ELF-1 (cell line): ENCODE results near the gene EXTL1.
A peak's percentile ranks its signal among the peaks of the same experiment; 100 is the strongest.

Source experiments
- DNase-seq: peaks from one replicate; pipeline ENCODE4 v3.0.0-alpha.2; 2016; ENCODE audit warnings: low read depth, low spot score

EXTL1 gene

DNA sequence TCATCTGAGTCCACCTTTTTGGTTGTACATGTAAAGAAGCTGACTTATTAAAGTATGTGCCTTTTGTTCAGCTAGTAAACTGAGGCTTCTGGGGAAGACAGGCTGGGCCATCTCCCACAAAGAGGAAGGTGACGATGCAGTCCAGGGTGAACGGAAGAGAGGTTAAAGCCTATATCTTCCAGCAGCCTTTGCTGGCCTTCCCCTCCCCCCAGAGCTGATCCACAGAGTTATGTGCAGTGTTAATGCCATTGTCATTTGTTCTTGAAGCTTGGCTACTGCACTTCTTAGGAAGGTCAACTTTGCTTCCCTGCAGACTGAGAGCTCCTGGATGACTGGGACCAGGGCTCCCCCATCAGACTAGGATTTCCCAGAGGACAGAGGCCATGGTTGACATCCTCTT lies 22.2 kb downstream of the EXTL1 start:
- DNase-seq, result no peak

DNA sequence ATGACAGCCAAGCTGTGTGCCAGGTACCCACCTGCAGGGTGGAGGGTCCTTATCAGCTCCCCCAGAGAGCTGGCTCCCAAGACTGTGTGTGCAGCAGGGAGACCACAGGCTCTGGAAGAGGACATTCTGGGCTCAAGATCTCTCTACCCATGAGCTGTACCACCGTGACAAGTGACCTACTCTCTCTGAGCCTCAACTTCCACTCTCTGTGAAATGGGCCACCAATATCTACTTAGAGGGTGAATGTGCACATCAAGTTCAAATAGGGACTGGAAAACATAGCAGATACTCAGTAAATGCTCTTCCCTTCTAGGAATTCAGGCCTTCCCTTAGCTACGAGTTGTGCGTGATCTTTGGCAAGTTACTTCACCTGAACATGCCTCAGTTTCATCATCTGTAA lies 22.8 kb downstream of the EXTL1 start:
- no peak for DNase-seq

DNA sequence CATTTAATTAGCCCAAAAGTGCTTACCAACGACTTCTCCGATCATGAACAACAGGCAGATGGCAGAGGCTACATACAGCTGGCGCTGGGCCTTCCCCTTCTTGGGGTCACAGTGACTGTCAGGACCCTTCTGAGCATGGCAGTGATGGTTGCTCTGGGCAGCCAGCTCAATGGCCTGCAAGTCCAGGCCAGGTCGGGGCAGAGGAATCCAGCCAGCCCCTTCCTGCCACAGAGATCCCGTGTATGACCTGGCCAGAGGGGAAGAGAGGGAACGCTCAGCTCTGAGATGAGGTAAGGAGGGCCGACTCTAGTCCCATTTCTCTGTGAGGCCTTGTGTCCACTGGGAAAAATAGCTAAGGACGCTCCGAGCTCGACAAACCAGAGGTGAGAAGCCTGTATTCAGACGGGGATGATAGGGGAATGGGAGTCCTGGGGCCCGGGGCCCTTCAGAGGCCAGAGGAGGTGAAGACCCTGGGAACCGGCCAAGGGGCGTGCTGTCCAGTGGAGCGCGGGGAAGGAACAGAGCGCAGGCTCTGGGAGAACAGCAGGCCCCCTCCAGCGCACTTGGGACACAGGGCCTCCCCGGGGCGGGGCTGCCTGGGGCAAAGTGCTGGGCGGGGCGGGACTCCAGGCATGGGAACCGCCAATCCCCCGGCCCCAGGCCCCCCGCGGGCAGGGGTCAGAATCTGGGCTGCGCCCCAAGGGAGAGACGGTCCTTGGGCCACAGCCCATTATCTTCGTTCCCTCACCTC lies 23.6 kb downstream of the EXTL1 start:
- peak; percentile 57 for DNase-seq

DNA sequence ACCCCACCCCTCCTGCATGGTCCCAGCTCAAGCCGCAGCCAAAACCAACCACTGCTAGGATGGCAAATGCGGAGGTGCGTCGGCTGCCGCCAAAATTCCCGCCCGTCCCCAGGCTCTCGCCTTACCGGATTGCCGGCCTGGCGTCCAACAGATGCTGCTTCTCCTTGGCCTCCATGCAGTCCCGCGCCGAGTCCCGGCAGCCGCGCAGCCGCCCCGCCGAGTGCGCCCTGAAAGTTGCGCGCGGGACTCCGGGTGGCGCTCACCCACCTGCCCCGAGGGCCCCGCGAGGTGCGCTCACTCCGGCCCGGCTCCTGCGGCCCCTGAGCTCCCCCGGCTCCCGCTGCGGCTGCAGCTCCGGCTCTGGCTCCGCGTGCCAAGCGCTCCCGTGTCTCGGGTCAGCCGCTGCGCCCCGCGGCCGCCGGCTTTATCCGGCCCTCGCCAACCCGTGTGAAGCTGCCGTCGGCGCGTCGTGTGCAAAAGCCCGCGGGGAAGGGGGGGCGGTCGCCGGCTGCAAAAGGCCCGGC lies 24.2 kb downstream of the EXTL1 start, which contains the start of gene SLC30A2:
Gene SLC30A2, minus strand, starts transcription at position 397 of the 524 bp plus-strand sequence. Its CDS starts 222 bp downstream, at position 175.
- DNase-seq, result peak; percentile 71

DNA sequence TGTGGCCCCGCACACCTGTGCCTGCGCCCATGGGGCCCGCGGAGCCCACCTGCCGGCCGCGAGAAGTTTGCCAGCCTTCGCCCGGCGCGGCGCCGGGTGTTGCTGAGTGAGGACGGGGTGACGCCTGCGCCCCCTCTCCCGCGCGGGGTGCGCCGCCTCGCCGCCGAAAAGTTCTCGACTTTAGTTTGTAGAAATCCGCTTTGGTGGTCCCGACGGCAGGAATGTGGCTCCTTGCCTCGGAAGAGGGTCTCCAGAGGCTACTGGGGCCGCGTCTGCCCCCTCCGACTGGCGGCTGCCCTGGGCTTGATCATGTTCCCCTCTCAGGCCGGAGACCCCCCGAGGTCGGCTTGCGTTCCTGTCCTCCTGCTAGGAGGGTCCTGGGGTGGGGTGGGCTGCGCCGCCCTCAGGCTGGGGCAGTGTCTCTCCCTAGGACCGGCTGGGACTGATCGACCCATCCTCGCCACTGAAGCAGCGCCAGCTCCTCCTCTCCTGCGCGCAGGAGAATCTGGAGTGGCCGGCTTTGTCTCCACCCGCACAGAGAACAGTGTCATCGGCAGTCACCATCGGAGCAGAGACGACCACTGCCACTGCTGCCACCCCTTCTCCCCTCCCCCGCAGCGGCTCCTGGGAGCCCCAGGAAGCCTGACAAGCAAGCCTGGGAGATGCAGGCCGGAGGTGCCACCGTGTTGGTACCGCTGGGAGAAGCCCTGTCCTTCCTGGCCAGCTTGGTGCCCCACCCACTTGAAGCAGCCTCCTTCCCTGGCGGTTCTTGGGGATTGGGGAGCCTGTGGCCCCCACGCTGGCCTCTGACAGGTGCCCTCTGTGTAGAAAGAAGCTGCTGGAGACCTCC lies 24.9 kb downstream of the EXTL1 start:
- DNase-seq, result no peak

DNA sequence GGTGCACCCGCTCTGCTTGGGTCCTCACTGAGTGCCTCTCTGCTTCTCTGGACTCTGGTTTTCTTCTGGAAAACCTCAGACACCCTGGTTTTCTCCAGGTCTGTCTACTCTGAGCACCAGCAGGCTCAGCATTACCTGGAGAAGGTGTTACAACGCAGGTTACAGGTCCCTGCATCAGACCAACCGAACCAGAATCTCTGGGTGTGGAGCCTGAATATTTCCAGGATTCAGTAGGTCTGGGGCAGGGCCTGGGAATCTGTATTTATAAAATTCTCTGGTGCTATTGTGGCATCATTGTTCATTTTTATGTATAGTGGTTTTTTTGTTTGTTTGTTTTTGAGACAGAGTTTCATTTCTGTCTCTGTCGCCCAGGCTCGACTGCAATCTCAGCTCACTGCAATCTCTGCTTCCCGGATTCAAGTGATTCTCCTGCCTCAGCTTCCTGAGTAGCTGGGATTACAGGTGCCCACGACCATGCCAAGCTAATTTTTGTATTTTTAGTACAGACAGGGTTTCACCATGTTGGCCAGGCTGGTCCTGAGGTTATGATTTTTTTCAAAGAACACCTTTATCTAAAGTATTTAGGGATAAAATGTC lies 25.8 kb downstream of the EXTL1 start:
- DNase-seq, result no peak

DNA sequence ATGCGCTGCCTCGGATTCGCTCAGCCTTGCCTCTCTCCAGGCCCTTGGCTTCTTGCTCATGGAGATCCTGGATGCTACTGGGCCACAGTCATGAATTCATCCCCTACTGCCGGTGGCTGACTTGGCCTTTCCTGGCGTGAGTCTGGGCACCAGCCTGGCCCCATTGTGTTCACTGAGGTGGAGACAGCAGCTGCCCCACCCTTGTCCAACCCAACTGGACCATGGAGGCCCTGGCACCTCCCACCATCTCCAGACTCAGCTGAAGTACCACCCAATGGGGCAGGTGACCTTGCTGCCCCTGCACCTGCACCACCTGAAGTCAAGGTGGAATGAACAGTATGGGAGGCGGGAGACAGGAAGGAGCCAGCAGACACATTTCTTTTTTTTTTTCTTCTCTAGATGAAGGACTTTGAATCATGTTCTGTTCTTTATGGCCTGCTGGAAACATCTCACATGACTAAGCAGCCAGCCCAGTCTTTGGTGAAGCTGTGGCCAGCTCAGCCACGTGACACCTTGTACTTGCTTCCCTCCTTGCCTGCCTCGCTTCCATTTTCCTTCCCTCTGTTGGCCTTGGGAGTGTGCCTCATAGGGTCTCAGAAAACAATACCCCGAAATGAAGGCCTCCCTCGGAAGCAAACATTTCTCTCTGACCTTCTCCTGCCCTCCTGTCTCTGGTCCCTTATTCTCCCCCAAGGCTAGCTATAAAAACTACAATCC lies 28.1 kb downstream of the EXTL1 start:
- DNase-seq, result no peak

DNA sequence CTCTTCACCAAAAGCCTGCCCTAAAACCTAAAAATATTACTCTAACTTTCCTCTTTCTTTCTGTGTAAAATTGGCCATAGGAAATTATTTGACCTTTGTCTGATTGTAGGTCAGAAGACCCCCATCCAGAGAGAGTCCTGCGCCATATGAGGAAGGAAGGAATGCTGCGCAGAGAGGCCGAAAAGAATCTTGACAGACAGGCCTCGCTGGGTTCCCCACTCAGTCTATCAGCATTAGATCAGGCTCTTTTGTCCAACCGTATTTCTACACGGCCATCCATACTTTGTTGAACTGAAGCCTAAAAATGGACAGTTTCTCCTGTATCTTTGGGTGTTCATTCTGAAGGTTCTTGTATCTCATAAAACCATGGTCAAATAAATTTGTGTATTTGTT lies 28.7 kb downstream of the EXTL1 start:
- DNase-seq, result peak; percentile 28

DNA sequence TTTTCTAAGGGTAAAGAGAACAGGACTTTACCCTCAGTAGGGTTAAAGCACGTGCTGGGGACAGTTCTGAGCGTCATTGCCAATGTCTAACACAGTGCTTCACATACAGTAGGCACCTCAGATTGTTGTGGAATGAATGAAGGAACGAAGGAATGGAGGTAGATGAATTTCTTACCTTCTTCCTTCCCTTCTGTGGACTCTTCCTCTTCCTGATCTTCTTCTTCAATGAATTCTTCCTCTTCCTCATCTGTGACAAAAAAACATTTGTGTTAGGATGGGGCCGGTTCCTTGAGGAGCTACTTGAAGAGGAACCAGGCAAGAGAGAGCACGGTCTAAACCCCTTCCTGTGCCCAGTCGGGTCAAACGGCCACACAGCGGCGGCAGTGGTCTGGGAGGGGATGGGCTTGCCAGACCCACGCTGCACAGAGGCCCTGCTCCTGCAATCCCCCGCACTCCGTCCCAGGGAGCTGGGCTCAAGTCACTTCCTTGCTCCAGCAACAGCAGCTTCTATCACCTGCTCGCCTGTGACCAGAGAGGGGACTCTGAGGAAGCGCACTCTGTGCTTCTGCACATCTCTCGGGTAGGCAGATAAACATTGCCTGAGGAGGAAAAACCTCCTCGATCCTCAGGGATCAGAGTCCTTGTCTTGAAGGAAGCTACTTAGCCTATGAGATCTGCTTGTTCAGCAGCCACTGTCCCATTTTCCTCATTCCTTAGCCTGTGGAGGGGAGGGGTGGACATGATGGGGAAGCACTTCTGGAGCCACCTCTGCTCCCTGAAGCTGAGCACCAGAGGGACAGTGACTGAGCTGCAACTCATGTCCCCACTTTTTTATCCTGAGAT lies 32.4 kb downstream of the EXTL1 start:
- DNase-seq, result peak; percentile 64

DNA sequence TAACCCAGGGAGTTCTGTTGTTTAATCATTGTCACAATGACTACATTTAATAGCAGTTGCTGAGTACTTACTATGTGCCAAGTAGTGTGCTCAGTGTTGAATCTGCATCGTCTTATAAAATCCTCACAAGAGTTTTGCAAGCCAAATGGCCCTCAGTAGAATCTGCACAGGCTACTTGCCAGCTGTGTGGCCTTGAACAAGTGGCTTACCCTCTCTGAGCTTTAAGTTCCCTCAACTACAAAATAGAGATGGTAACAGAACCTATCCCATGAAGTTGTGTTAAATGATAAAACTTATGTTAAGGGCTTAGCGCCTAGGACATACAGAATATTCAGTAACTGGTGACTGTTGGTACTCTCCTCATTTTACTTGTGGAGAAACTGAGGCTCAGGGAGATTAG lies 33.5 kb downstream of the EXTL1 start:
- no peak for DNase-seq

DNA sequence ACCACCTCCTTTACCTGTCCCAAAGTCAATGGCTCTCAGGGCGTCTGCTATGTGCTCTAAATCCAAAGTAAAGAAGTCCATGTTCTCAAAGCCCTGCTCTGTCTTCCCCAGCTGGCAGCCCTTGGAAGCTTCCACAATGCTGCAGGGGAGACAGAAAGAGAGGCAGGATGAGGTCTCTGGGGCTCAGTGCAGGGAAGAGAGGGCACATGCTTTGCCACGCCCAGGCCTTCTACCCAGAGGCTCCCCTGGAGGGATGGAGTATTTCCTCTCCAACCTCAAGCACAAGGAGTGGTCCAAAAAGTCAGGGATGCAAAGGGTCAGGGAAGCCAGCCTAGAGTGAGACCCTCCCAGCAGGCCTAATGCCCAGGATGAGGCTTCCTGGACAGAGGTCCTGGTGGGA lies 35.6 kb downstream of the EXTL1 start:
- no peak for DNase-seq

DNA sequence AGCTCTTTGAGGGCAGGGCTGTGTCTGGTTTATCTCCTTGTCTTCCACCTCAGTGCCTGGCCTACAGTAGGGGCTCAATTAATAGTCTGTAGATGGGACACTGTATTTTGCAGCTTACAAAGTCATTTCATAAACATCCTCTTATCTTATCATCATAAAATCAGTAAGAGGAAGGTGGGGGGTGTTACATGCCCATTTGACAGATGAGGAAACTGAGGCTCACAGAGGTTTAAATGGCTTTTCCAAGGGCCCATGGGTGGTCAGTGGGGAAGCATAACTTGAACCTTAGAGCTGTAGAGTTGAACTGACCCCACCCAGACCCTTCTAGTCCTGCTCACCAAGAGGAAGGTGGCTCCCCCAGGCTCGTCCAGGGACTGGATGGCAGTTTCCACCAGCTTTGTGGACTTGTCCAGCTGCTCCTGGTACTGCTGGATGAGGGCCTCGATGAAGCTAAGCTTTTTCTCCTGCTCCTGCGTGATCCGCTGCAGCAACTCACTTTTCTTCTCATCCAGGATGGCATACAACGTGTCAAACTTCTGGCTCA lies 36.5 kb downstream of the EXTL1 start:
- no peak for DNase-seq

DNA sequence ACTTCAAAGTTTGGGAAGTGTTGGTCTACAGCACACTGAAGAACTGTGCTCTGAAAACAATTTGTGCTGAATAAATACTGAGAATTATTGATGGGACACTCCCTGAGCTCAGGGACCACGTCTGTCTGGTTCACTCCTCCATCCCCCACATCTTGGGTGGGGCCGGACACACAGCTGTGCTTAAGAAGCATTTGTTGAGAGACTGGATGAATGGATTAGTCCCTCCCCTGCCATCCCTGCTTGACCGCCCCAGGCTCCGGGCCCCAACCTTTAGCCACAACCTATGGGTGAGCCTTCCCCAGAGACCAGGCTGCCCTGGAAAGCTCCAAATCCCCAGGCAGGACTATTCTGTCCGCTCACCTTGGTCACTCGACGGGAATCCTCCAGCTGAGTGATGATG lies 38.3 kb downstream of the EXTL1 start:
- no peak for DNase-seq

DNA sequence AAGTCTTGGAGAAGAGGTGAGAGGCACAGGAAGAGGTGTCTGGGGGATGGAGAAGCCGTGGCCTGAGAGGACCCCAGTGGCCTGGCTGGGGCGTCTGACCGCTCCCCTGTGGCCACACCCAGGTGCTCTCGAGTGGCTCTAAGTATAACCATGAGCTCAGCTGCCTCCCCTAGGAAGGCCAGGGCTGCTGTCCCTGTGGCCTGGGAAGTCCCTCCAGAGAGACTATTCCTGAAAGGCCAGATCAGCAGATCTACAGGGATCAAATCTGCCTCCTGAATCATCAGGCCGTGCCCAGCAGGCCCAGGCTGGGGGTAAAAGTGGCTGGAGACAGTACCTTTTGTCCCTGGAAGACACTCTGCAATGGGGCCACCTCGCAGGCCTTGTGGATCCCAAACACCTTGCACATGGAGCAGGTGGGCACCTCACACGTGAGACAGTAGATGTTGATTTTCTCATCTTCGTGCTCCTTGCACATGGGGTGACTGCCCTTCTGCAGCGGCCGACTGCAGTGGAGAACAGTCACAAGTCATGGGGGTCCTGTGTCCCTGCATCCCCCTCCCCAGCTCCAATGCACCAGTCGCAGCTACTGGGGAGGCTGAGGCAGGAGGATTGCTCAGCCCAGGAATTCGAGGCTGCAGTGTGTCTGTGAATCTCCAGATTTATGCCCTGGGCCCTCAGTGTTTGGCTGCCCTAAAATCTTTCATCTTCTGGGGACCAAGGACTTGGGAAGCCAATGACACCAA lies 39.4 kb downstream of the EXTL1 start:
- no peak for DNase-seq

DNA sequence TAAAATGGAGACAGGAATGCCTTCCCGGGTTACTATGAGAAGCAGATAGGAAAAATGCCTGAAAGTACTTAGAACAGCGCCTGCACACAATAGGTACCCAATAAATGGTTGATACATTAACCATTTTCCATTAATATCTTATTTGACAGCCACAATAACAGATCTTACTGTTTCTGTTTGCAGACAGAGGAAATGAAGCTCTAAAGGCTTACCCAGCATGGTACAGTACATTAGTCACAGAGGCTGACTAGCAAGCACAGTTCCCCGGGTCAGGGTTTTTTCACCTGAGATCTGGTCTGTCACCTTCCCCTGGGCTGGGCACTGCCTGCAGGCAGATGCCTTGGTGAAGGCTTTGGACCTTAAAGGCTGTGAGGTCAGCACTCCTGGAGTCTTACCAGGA lies 43.0 kb downstream of the EXTL1 start:
- no peak for DNase-seq

DNA sequence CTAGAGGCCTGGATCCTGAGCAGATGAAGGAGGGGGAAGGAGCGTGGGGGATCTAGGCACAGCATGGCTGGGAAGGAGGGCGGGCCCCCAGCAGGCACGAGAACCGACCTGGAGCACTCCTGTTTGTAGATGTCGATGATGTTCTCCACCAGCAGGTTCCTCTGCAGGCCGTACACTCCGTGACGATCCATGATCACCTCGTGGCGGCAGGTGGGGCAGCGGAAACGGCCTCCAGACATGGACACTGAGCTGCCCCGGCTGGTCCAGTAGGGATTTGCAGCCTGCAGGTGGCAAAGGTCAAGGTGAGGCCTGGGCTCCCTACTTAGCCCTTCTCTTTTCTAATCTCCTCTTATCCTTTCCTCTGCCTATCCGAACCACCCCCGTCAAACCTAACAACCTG lies 44.6 kb downstream of the EXTL1 start:
- peak; percentile 34 for DNase-seq

DNA sequence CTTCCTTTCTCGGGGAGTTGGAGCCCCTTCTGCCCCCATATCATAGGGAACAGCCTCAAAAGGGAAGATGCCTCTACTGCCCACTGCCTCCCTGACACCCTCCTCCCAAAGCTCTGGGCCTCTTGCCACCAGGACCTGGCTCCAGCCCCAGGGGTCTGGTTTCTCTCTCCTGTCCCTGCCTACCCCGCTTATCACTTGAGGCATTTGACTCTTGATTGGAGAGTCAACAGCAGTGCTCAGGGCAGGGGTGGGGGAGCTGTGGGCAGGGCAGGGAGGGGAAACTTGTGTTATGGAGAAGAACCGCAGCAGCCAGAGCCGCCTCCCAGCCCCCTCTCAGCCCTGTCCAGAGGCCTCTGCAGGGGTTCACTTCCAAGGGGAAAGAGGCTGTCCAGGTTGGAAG lies 45.3 kb downstream of the EXTL1 start:
- DNase-seq, result peak; percentile 68

DNA sequence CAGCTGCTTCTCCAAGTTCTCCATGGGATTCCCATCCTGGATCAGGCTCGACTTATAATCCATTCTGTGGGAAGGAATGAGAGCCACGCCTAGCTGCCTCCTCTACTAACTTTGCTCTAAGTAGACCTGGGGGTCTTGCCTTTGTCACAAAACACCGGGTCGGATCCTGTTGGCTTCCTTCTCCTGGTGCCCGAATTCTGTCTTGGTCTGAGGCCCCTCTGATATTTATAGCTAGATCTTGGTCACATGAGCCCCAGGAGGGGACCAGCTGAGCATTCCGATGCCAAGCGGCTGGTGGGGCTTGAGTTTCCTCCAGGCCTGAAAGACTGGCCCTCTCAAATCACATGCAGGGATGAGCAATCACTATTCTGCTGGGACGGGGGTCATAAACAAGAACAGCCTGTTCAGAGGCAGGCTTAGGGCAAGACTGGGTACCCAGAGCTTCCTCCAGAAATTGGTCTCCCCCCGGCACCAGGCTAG lies 45.9 kb downstream of the EXTL1 start, which contains the start of gene TRIM63:
Gene TRIM63, minus strand, starts transcription at position 199 of the 480 bp plus-strand sequence. Its CDS starts 136 bp downstream, at position 63.
- DNase-seq, result peak; percentile 34

DNA sequence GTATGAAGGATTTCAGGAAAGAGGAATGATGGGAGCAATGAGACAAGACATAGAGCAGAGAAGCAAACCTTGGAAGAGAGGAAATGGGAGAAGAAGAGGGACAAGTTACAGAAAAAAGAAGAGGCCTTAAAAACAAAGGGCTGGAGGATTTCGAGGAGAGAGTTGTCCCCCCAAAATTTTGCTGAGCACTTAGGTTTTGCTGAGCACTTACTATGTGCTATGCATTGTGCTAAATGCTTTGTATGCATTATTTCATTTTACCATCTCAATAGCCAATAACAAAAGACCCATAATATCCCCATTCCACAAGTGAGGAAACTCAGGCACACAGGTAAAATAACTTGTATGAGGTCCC lies 48.3 kb downstream of the EXTL1 start:
- DNase-seq, result no peak
